ENCODE measurements around the gene TRIM33.

DNA sequence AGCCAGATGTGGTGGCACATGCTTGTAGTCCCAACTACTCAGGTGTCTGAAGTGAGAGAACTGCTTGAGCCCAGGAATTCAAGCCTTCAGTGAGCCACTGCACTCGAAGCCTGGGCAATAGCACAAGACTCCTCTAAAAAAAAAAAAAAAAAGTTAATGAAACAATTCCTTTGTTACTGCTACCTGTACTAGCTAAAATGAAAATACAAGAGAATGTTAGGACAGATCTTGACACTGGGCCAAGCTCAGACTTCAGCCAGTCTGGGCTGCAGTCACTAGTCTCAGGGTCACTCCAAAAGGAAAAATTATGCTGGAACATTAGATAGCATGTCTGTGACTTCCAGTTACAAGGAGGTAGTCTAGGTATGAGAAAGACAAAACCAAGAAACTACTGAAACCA, 56.5 kb downstream of the TRIM33 start:
- TF ChIP-seq EZH2 (IDR thresholded peaks at IDR 0.05; ENCODE audit: low read depth) (no peak), CTCF (conservative IDR thresholded peaks at IDR 0.05) (no peak)

All from PC-9 (cell line).